Mucosa of rectum (tissue), 2 donors: ENCODE data around the gene EIF2B5.

ENCODE experiments used
- H3K27ac ChIP-seq, 2 donors: one replicate each; pipeline ENCODE4 v1.7.0; 2013; ENCODE audit warnings: inconsistent platforms in 2 of 2, low read depth in 2 of 2, low read length in 2 of 2
- H3K27me3 ChIP-seq, 2 donors: one replicate each; pipeline ENCODE4 v1.7.0; 2013; ENCODE audit warnings: low read length in 2 of 2; ENCODE audit not compliant: control insufficient read depth in 2 of 2, insufficient read depth in 2 of 2
- H3K36me3 ChIP-seq, 2 donors: one replicate each; pipeline ENCODE4 v1.7.0; 2013; ENCODE audit warnings: low read length in 2 of 2; ENCODE audit not compliant: control insufficient read depth in 2 of 2, insufficient read depth in 2 of 2
- H3K4me1 ChIP-seq, 2 donors: one replicate each; pipeline ENCODE4 v1.7.0; 2013; ENCODE audit warnings: low read length in 2 of 2, mild to moderate bottlenecking in 1 of 2; ENCODE audit not compliant: control insufficient read depth in 2 of 2, insufficient read depth in 2 of 2
- H3K4me3 ChIP-seq, 2 donors: one replicate each; pipeline ENCODE4 v1.7.0; 2013; ENCODE audit warnings: low read length in 2 of 2
- H3K9ac ChIP-seq, 2 donors: one replicate each; pipeline ENCODE4 v1.7.0; 2013; ENCODE audit warnings: low read length in 2 of 2, low read depth in 1 of 2, mild to moderate bottlenecking in 1 of 2
- H3K9me3 ChIP-seq, 2 donors: one replicate each; pipeline ENCODE4 v1.7.0; 2013; ENCODE audit warnings: low read length in 2 of 2; ENCODE audit not compliant: control insufficient read depth in 2 of 2
- donor health status: healthy.
- donor health status: Normal muscosa, but diverticular disease.

The EIF2B5 gene

GRCh38 chr3:184126006-184126405 is 9.2 kb upstream of the EIF2B5 start:
- Histone ChIP-seq H3K9ac (no peak overlapping the region), H3K4me3 (no peak overlapping the region), H3K27ac (no peak overlapping the region), H3K36me3 (no peaks in the 10 kb centered on the region), H3K27me3 (no peaks in the 10 kb centered on the region), H3K4me1 (no peaks in the 10 kb centered on the region), H3K9me3 (no peaks in the 10 kb centered on the region)

GRCh38 chr3:184129012-184129411 is 6.1 kb upstream of the EIF2B5 start:
- H3K36me3 ChIP-seq = no peaks in the 10 kb centered on the region
- H3K27ac ChIP-seq = no peak overlapping the region
- H3K9me3 ChIP-seq = no peaks in the 10 kb centered on the region
- no peaks in the 10 kb centered on the region for H3K27me3 ChIP-seq
- peaks cover 5 to 6% of the 10 kb centered on the region in 2 donors for H3K4me1 ChIP-seq
- H3K4me3 ChIP-seq = no peak overlapping the region
- no peak overlapping the region for H3K9ac ChIP-seq

DNA sequence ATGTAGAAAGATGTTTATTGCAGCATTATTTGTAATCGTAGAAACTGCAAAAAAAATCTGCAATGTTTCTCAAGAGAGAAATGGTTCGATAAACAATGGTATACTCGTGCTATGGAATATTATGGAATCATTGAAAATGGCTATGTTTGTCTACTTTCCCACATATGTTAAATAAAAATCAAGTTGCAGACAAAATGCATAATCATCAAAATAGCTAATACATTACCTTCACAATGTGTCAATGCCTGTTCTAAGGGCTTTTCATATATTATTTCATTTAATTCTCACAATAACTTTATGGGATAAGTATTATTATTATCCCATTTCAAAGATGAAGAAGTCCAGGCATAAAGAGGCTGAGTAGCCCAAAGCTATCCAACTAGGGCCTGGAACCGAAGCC is 2.2 kb upstream of the EIF2B5 start:
- no peaks in the 10 kb centered on the region for H3K9me3 ChIP-seq
- H3K36me3 ChIP-seq = peaks cover 5 to 6% of the 10 kb centered on the region in 2 donors
- H3K4me3 ChIP-seq = no peak overlapping the region
- H3K27ac ChIP-seq = no peak overlapping the region
- H3K27me3 ChIP-seq = no peaks in the 10 kb centered on the region
- peaks cover 15 to 21% of the 10 kb centered on the region in 2 donors for H3K4me1 ChIP-seq
- H3K9ac ChIP-seq = no peak overlapping the region

GRCh38 chr3:184133840-184134745 is 1.1 kb upstream of the EIF2B5 start:
- Histone ChIP-seq H3K4me1 (peaks cover 15 to 21% of the 10 kb centered on the region in 2 donors), H3K4me3 (peak overlapping the region; percentile 92 to 95), H3K27ac (peak overlapping the region; percentile 85 to 89), H3K9me3 (no peaks in the 10 kb centered on the region), H3K36me3 (peaks cover 6 to 7% of the 10 kb centered on the region in 2 donors), H3K27me3 (no peaks in the 10 kb centered on the region), H3K9ac (peak overlapping the region; percentile 87 to 92)

DNA sequence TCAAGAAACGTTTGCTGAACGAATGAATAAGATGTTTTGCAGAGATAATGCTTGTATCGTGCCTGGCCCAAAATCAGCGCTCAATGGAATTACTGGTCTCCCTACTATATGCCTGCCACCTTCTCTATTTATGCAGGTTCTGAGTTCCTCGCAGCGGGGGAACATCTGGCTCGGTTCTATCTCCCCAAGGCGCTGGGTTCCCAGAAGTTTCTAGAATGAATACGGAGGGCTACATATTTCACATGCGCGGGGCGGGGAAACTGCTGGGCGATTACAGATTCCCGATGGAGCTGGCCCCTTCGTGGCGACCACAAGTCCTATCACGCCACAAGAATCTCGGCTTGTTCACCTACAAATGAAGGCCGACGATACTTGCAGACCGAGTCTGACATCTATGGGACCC is 411 bp upstream of the EIF2B5 start:
- Histone ChIP-seq H3K9me3 (no peaks in the 10 kb centered on the region), H3K27me3 (no peaks in the 10 kb centered on the region), H3K9ac (peak overlapping the region; percentile 87 to 92), H3K4me1 (peaks cover 15 to 21% of the 10 kb centered on the region in 2 donors), H3K4me3 (peak overlapping the region; percentile 92 to 95), H3K36me3 (peaks cover 6 to 7% of the 10 kb centered on the region in 2 donors), H3K27ac (peak overlapping the region; percentile 85 to 89)

GRCh38 chr3:184135911-184136260 is 728 bp downstream of the EIF2B5 start:
- H3K9me3 ChIP-seq = no peaks in the 10 kb centered on the region
- peaks cover 16 to 18% of the 10 kb centered on the region in 2 donors for H3K36me3 ChIP-seq
- H3K9ac ChIP-seq = peak overlapping the region; percentile 87 to 92
- peak overlapping the region; percentile 85 to 89 for H3K27ac ChIP-seq
- peaks cover 15 to 21% of the 10 kb centered on the region in 2 donors for H3K4me1 ChIP-seq
- H3K4me3 ChIP-seq = peak overlapping the region; percentile 92 to 95
- no peaks in the 10 kb centered on the region for H3K27me3 ChIP-seq

- H3K9ac ChIP-seq = no peak overlapping the region
- no peaks in the 10 kb centered on the region for H3K9me3 ChIP-seq
- no peak overlapping the region for H3K4me3 ChIP-seq
- H3K36me3 ChIP-seq = peaks cover 59 to 60% of the 10 kb centered on the region in 2 donors
- no peak overlapping the region for H3K27ac ChIP-seq
- peaks cover 10 to 11% of the 10 kb centered on the region in 2 donors for H3K4me1 ChIP-seq
- H3K27me3 ChIP-seq = no peaks in the 10 kb centered on the region
Observed at GRCh38 chr3:184140436-184140835, 5.3 kb downstream of the EIF2B5 start.

DNA sequence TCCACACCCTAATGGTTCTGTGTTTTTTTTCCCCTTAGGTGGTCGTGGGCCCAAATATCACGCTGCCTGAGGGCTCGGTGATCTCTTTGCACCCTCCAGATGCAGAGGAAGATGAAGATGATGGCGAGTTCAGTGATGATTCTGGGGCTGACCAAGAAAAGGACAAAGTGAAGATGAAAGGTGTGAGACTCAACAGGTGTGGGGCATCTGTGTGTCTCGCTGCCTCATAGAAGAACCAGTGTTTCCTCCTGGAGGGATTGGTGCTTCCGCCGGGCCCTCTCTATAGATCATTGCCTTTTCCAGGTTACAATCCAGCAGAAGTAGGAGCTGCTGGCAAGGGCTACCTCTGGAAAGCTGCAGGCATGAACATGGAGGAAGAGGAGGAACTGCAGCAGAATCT is 7.0 kb downstream of the EIF2B5 start:
- Histone ChIP-seq H3K36me3 (peaks cover 59 to 62% of the 10 kb centered on the region in 2 donors), H3K27ac (no peak overlapping the region), H3K4me3 (no peak overlapping the region), H3K9me3 (no peaks in the 10 kb centered on the region), H3K4me1 (no peaks in the 10 kb centered on the region), H3K9ac (no peak overlapping the region), H3K27me3 (no peaks in the 10 kb centered on the region)

- Histone ChIP-seq H3K4me1 (peaks cover 0 to 4% of the 10 kb centered on the region in 2 donors), H3K4me3 (no peak overlapping the region), H3K36me3 (peaks cover 53 to 55% of the 10 kb centered on the region in 2 donors), H3K27ac (no peak overlapping the region), H3K9ac (no peak overlapping the region), H3K27me3 (no peaks in the 10 kb centered on the region), H3K9me3 (no peaks in the 10 kb centered on the region)
Observed at GRCh38 chr3:184143327-184143726, 8.2 kb downstream of the EIF2B5 start.

DNA sequence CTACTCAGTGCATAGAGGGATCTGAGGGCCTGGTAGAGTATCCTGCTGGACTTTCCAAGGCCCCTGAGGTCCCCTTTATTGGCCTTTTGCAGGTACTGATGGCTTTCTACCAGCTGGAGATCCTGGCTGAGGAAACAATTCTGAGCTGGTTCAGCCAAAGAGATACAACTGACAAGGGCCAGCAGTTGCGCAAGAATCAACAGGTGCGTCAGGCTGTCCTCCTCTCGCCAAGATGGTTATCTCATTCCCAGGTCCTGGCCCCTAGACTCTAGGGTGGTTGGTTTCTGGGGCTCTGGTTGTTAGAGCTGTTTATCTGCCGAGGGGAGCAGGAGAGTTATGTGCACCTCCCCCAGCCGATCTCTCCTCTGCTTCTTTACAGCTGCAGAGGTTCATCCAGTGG is 9.3 kb downstream of the EIF2B5 start:
- H3K27me3 ChIP-seq = no peaks in the 10 kb centered on the region
- peaks cover 53 to 55% of the 10 kb centered on the region in 2 donors for H3K36me3 ChIP-seq
- H3K4me1 ChIP-seq = peaks cover 0 to 5% of the 10 kb centered on the region in 2 donors
- no peak overlapping the region for H3K9ac ChIP-seq
- H3K27ac ChIP-seq = no peak overlapping the region
- no peaks in the 10 kb centered on the region for H3K9me3 ChIP-seq
- no peak overlapping the region for H3K4me3 ChIP-seq
